Measurements from ENCODE around the gene ATP6V1G2. TPM values are rescaled to one million over a fixed set of nuclear protein-coding genes. Genes with fewer than 3 reads are reported as not detected.
"Not testable (repeated sequence)": the region's sequence is repeated elsewhere in the genome, so short reads cannot be mapped to it uniquely, and the experiment has no call there.

Gene ATP6V1G2
- total and polyA plus RNA-seq, 9 donors, result 1.4 to 5.6 (median 4.5) TPM

DNA sequence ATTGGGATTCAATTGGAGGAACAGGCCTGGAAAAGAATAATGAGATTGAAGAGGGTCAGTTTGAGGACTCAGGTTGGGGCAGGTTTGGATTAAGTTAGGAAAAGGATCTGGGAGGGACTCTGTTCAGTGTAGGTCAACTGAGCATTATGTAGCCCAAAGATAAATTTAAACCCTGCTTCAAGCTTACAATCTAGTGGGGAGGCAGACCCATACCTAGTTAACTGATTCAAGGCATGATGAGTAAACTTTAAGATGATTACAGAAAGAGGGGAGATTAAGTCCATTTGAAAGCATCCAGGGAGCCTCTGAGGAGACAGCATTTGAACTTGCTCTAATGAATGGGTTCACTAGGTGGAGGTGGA, 14.3 kb upstream of the ATP6V1G2 start:
- no peaks in the 10 kb centered on the region for H3K27me3 ChIP-seq (ENCODE audit: control insufficient read depth, insufficient read depth, low read length)
- H3K4me3 ChIP-seq (ENCODE audit: low read length), result no peak overlapping the region
- DNase-seq, result no peak
- H3K4me1 ChIP-seq (ENCODE audit: control insufficient read depth, insufficient read depth, low read length), result peaks cover 28% of the 10 kb centered on the region
- peak overlapping the region; percentile 82 for H3K27ac ChIP-seq (ENCODE audit: low read length)
- no peaks in the 10 kb centered on the region for H3K9me3 ChIP-seq (replicated peaks; ENCODE audit: control insufficient read depth, low read depth, low read length)
- peaks cover 42% of the 10 kb centered on the region for H3K36me3 ChIP-seq (ENCODE audit: control insufficient read depth, insufficient read depth, low read length)

DNA sequence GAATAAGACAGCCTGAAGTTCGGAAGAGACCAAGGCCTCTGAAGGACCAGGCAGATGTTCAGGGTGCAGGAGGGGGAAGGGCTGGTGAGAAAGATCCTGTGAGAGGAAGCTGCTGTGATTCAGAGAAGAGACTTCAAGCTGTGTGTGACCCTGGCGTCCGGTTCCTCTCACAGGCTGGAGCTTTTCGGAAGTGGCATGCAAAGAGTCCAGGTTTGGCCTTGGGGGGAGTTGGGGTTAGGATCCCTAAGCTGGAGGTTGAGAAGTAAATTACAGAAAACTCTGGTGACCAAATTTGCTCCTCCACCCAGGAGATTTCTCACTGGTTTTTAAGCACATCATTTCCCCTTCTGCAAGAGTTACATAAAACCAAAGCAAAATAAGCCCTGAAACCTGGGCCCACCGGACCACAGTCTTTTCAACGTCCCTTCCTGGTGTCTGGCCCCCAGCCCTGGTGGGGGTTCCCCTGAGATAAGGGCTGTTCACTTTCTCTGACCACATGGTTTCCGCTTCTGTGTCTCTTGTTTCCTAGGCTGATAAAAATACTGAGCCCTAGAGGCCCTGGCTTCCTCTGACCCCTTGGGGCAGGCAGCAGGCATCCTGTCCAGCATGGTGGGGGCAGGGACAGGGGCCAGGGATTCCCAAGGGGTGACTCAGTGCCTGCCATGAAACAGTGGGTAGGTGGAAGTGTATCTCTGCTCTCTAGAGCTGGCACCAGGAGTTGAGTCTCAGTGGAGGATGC, 13.7 kb upstream of the ATP6V1G2 start:
- H3K27ac ChIP-seq (ENCODE audit: low read length), result peak overlapping the region; percentile 82
- peak; percentile 77 for DNase-seq
- H3K4me1 ChIP-seq (ENCODE audit: control insufficient read depth, insufficient read depth, low read length), result peaks cover 28% of the 10 kb centered on the region
- no peaks in the 10 kb centered on the region for H3K27me3 ChIP-seq (ENCODE audit: control insufficient read depth, insufficient read depth, low read length)
- no peak overlapping the region for H3K4me3 ChIP-seq (ENCODE audit: low read length)
- 59% methylated on average over 6 of the region's 7 CpGs for WGBS (ENCODE audit: insufficient coverage)
- H3K9me3 ChIP-seq (replicated peaks; ENCODE audit: control insufficient read depth, low read depth, low read length), result no peaks in the 10 kb centered on the region
- peaks cover 42% of the 10 kb centered on the region for H3K36me3 ChIP-seq (ENCODE audit: control insufficient read depth, insufficient read depth, low read length)

DNA sequence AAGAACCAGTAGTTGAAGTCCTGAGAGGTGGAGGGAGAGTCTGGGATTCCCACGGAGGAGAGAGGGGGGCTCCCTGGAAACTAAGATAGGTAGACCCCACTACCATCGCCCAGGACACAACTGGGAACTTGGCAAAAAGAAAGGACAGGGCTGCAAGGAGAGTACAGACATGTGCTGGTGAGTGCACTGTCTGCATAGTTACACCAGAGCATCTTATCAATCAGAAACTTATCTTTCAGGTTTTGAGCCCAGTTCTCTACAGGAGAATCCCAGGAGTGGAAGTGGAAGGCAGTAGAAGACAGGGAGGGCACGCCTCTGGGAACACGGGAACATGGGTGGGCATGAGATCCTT, 13.2 kb upstream of the ATP6V1G2 start:
- Histone ChIP-seq H3K9me3 (replicated peaks; ENCODE audit: control insufficient read depth, low read depth, low read length) (no peaks in the 10 kb centered on the region), H3K36me3 (ENCODE audit: control insufficient read depth, insufficient read depth, low read length) (peaks cover 42% of the 10 kb centered on the region), H3K4me3 (ENCODE audit: low read length) (no peak overlapping the region), H3K4me1 (ENCODE audit: control insufficient read depth, insufficient read depth, low read length) (peaks cover 28% of the 10 kb centered on the region), H3K27me3 (ENCODE audit: control insufficient read depth, insufficient read depth, low read length) (no peaks in the 10 kb centered on the region), H3K27ac (ENCODE audit: low read length) (peak overlapping the region; percentile 82)
- WGBS (ENCODE audit: insufficient coverage), result 91% methylated on average over 3 of the region's 4 CpGs
- DNase-seq, result no peak

DNA sequence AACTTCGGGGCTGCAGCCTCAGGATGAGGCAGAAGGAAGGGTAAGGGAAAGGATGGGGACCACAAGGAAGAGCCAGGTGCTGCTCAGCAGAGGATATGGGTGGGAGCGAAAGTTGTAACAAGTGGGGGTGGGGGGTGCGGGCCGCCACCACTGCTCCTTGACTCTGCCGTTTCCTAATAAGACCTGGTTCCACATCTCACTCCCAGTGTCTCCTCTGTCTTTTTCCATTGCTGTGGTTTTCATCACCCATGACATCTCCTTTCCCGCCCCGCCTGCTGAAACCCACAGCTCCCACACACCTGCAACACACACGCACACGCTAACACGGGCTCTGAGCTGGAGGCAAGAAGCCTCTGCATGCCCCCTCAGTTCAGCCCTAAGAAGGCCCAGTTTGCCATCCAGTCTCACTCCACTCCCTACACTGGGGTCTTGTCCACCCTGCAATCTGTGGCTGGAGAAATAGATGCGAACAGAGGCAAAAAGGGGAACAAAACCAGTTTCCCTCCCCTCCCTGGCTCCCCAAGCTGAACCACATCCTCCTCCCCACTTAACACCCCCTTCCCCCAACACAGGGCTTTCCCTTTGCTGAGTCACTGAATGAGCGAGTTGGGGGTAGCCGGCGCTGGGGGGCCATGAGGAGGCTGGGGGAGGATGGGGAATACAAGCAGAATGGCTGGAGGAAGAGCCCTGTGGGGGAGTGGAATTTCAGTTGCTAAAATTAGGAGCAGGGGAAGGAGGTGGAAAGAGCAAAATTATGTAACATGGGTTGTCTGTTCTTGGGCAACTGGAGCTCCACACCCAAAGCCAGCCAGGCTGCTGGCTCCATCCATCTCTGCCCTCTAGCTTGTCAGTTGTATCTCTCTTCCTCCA, 12.5 kb upstream of the ATP6V1G2 start:
- no peaks in the 10 kb centered on the region for H3K27me3 ChIP-seq (ENCODE audit: control insufficient read depth, insufficient read depth, low read length)
- 86% methylated on average over 8 of the region's 14 CpGs for WGBS (ENCODE audit: insufficient coverage)
- H3K4me3 ChIP-seq (ENCODE audit: low read length), result no peak overlapping the region
- DNase-seq, result peak; percentile 74
- peaks cover 28% of the 10 kb centered on the region for H3K4me1 ChIP-seq (ENCODE audit: control insufficient read depth, insufficient read depth, low read length)
- H3K27ac ChIP-seq (ENCODE audit: low read length), result peak overlapping the region; percentile 82
- H3K36me3 ChIP-seq (ENCODE audit: control insufficient read depth, insufficient read depth, low read length), result peaks cover 42% of the 10 kb centered on the region
- no peaks in the 10 kb centered on the region for H3K9me3 ChIP-seq (replicated peaks; ENCODE audit: control insufficient read depth, low read depth, low read length)

DNA sequence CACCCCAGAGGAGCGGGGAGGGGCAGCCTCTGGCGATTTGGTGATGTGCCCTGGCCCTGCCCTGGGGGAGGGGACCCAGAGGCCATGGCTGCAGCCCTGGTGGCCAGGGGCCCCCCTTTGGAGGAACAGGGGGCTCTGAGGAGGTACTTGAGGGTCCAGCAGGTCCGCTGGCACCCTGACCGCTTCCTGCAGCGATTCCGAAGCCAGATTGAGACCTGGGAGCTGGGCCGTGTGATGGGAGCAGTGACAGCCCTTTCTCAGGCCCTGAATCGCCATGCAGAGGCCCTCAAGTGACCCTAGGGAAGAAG, 11.9 kb upstream of the ATP6V1G2 start:
- 88% methylated on average over 8 of the region's 8 CpGs for WGBS (ENCODE audit: insufficient coverage)
- no peaks in the 10 kb centered on the region for H3K9me3 ChIP-seq (replicated peaks; ENCODE audit: control insufficient read depth, low read depth, low read length)
- peaks cover 43% of the 10 kb centered on the region for H3K36me3 ChIP-seq (ENCODE audit: control insufficient read depth, insufficient read depth, low read length)
- H3K27me3 ChIP-seq (ENCODE audit: control insufficient read depth, insufficient read depth, low read length), result no peaks in the 10 kb centered on the region
- peak overlapping the region; percentile 35 for H3K27ac ChIP-seq (ENCODE audit: low read length)
- no peak overlapping the region for H3K4me3 ChIP-seq (ENCODE audit: low read length)
- peaks cover 28% of the 10 kb centered on the region for H3K4me1 ChIP-seq (ENCODE audit: control insufficient read depth, insufficient read depth, low read length)
- no peak for DNase-seq

DNA sequence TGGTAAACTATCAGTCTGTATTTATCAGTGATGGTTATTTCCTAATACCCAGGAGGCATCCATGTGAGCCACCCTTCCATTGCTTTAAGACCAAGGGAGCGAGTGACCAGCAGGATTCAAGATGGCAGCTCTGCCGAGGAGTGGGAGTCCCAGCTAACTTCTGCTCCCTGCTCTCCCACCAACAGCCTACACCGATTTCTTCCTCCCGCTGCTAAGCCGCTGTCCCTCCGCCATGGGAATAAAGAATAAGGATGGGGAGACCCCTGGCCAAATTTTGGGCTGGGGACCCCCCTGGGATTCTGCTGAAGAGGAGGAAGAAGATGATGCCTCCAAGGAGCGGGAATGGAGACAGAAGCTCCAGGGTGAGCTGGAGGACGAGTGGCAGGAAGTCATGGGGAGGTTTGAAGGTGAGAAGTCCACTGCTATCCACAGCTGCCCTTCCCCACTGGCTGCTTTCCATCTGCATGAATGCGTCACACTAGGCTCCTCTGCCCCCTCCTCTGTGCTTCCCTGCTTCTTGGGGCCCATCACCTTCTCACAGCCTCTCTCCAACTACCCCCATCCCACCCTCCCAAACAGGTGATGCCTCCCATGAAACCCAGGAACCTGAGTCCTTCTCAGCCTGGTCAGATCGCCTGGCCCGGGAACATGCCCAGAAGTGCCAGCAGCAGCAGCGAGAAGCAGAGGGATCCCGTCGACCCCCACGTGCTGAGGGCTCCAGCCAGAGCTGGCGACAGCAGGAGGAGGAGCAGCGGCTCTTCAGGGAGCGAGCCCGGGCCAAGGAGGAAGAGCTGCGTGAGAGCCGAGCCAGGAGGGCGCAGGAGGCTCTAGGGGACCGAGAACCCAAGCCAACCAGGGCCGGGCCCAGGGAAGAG, 11.3 kb upstream of the ATP6V1G2 start:
- H3K36me3 ChIP-seq (ENCODE audit: control insufficient read depth, insufficient read depth, low read length), result peaks cover 47% of the 10 kb centered on the region
- no peak overlapping the region for H3K4me3 ChIP-seq (ENCODE audit: low read length)
- DNase-seq, result no peak
- WGBS (ENCODE audit: insufficient coverage), result 69% methylated on average over 17 of the region's 24 CpGs
- H3K4me1 ChIP-seq (ENCODE audit: control insufficient read depth, insufficient read depth, low read length), result peaks cover 28% of the 10 kb centered on the region
- H3K27me3 ChIP-seq (ENCODE audit: control insufficient read depth, insufficient read depth, low read length), result no peaks in the 10 kb centered on the region
- H3K9me3 ChIP-seq (replicated peaks; ENCODE audit: control insufficient read depth, low read depth, low read length), result no peaks in the 10 kb centered on the region
- H3K27ac ChIP-seq (ENCODE audit: low read length), result peak overlapping the region; percentile 35

DNA sequence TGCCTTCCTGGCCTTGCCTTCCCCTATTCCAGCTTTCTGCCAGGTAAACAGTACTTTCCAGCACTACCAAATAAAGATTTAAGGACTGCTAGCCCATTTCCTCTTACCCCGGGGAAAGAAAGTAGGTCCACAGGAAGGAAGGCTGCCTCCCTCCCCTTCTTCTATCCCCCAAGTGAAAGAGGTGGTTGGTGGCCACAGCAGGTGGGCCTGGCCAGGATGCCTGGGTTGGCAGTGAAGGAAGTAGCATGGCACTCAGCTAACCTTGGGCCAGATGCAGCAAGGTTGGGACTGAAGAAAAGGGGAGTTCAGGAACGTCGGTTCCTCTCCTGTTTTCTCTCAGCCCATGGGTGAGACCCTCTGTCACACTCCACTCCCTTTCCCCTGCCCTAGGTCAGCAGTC, 9.9 kb upstream of the ATP6V1G2 start:
- H3K4me1 ChIP-seq (ENCODE audit: control insufficient read depth, insufficient read depth, low read length), result peaks cover 26% of the 10 kb centered on the region
- H3K27me3 ChIP-seq (ENCODE audit: control insufficient read depth, insufficient read depth, low read length), result no peaks in the 10 kb centered on the region
- peaks cover 49% of the 10 kb centered on the region for H3K36me3 ChIP-seq (ENCODE audit: control insufficient read depth, insufficient read depth, low read length)
- WGBS (ENCODE audit: insufficient coverage), result 70% methylated on average over 2 of the region's 3 CpGs
- no peaks in the 10 kb centered on the region for H3K9me3 ChIP-seq (replicated peaks; ENCODE audit: control insufficient read depth, low read depth, low read length)
- no peak overlapping the region for H3K4me3 ChIP-seq (ENCODE audit: low read length)
- H3K27ac ChIP-seq (ENCODE audit: low read length), result no peak overlapping the region
- no peak for DNase-seq

DNA sequence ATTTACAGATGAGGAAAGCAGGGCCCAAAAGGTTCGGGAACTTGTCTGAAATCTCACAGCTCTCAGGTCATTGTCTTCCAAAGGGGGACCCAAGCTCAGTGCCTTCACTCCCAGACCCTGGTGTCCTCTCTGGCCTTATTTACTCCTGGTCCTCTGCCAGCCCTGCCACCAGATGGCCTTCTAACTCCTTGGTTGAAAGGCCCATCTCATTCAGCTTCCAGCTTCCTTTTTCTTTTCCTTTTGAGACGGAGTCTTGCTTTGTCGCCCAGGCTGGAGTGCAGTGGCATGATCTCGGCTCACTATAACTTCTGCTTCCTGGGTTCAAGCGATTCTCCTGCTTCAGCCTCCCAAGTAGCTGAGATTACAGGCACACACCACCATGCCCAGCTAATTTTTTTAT, 5.0 kb upstream of the ATP6V1G2 start:
- 58% methylated on average over 4 of the region's 5 CpGs for WGBS (ENCODE audit: insufficient coverage)
- not testable (repeated sequence) for H3K27me3 ChIP-seq (ENCODE audit: control insufficient read depth, insufficient read depth, low read length); H3K4me1 ChIP-seq (ENCODE audit: control insufficient read depth, insufficient read depth, low read length); H3K4me3 ChIP-seq (ENCODE audit: low read length); H3K27ac ChIP-seq (ENCODE audit: low read length); H3K9me3 ChIP-seq (replicated peaks; ENCODE audit: control insufficient read depth, low read depth, low read length)
- peak; percentile 73 for DNase-seq
- peaks cover 34% of the 10 kb centered on the region for H3K36me3 ChIP-seq (ENCODE audit: control insufficient read depth, insufficient read depth, low read length)

DNA sequence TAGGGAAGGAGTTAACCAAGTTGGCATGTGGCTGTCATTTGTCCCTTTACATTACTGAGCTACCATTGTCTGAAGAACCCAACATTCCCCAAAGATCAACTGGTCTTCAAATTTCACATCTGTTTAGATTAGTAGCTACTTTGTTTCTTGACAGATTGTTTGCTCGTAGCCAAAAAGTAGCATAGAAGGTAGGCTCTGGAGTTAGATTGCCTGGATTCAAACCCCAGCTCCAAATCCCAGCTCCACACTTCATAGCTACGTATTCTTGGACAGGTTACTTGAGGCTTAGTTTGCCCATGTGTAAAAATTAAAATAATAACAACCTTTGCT, 2.1 kb upstream of the ATP6V1G2 start:
- peaks cover 27% of the 10 kb centered on the region for H3K36me3 ChIP-seq (ENCODE audit: control insufficient read depth, insufficient read depth, low read length)
- no peak for DNase-seq
- peaks cover 12% of the 10 kb centered on the region for H3K4me1 ChIP-seq (ENCODE audit: control insufficient read depth, insufficient read depth, low read length)
- no peak overlapping the region for H3K27ac ChIP-seq (ENCODE audit: low read length)
- WGBS (ENCODE audit: insufficient coverage), result no CpG with 5 or more reads among the region's 2 CpGs
- H3K4me3 ChIP-seq (ENCODE audit: low read length), result no peak overlapping the region
- H3K27me3 ChIP-seq (ENCODE audit: control insufficient read depth, insufficient read depth, low read length), result no peaks in the 10 kb centered on the region
- no peaks in the 10 kb centered on the region for H3K9me3 ChIP-seq (replicated peaks; ENCODE audit: control insufficient read depth, low read depth, low read length)
